KMS-11 (cell line): Measurements from ENCODE around the gene HSD11B2.

ENCODE experiments used
- H2AFZ ChIP-seq: fragments of 200-600 bp; sonication (generic); 2 replicates; pipeline ENCODE4 v1.6.1; 2016; ENCODE audit warnings: antibody characterized with exemption, mixed run types, low read depth
- H3K27ac ChIP-seq: fragments of 200-600 bp; sonication (generic); 2 replicates; pipeline ENCODE4 v1.6.1; 2016; ENCODE audit warnings: mild to moderate bottlenecking, mixed run types
- H3K27me3 ChIP-seq: fragments of 200-600 bp; sonication (generic); 2 replicates; pipeline ENCODE4 v1.6.1; 2017; ENCODE audit warnings: mild to moderate bottlenecking, low read depth, mixed run types, moderate library complexity; ENCODE audit not compliant: insufficient read depth
- H3K36me3 ChIP-seq: fragments of 200-600 bp; sonication (generic); 2 replicates; pipeline ENCODE4 v1.6.1; 2017; ENCODE audit warnings: mild to moderate bottlenecking, mixed run types; ENCODE audit not compliant: insufficient read depth
- H3K4me1 ChIP-seq: fragments of 200-600 bp; sonication (generic); 2 replicates; pipeline ENCODE4 v1.6.1; 2016; ENCODE audit warnings: mild to moderate bottlenecking, low read depth, mixed run types; ENCODE audit not compliant: poor library complexity, severe bottlenecking
- H3K4me2 ChIP-seq: fragments of 200-600 bp; sonication (generic); 2 replicates; pipeline ENCODE4 v1.7.0; 2016; ENCODE audit warnings: mild to moderate bottlenecking, mixed run types
- H3K4me3 ChIP-seq: fragments of 200-600 bp; sonication (generic); IDR thresholded peaks from 2 replicates; pipeline ENCODE4 v1.6.1; 2017; ENCODE audit warnings: low read depth, low read length, mixed read lengths; ENCODE audit not compliant: insufficient read depth
- H3K79me2 ChIP-seq: fragments of 200-600 bp; sonication (generic); 2 replicates; pipeline ENCODE4 v1.6.1; 2016; ENCODE audit warnings: low read depth, mixed run types; ENCODE audit not compliant: insufficient read depth
- H3K9ac ChIP-seq: fragments of 200-600 bp; sonication (generic); 2 replicates; pipeline ENCODE4 v1.6.1; 2016; ENCODE audit warnings: mild to moderate bottlenecking, mixed run types
- H4K20me1 ChIP-seq: fragments of 200-600 bp; sonication (generic); 2 replicates; pipeline ENCODE4 v1.6.1; 2016; ENCODE audit warnings: mild to moderate bottlenecking, mixed run types; ENCODE audit not compliant: insufficient read depth
- TF ChIP-seq, protein P1 (sequence below): fragments of 200-600 bp; sonication (generic); conservative IDR thresholded peaks from 2 replicates; pipeline ENCODE4 v1.6.1; 2017; ENCODE audit warnings: low read depth, mild to moderate bottlenecking, antibody characterized with exemption, low read length, moderate library complexity, mixed read lengths

HSD11B2 gene

GRCh38 chr16:67438098-67438791, 7.3 kb downstream of the HSD11B2 start:
- Histone ChIP-seq H2AFZ (no peak overlapping the region), H4K20me1 (no peaks in the 10 kb centered on the region), H3K4me2 (no peak overlapping the region), H3K27me3 (no peaks in the 10 kb centered on the region), H3K79me2 (no peaks in the 10 kb centered on the region), H3K4me3 (no peak overlapping the region), H3K9ac (no peak overlapping the region), H3K36me3 (no peaks in the 10 kb centered on the region), H3K4me1 (peaks cover 9% of the 10 kb centered on the region), H3K27ac (no peak overlapping the region)
- TF ChIP-seq, protein P1, sequence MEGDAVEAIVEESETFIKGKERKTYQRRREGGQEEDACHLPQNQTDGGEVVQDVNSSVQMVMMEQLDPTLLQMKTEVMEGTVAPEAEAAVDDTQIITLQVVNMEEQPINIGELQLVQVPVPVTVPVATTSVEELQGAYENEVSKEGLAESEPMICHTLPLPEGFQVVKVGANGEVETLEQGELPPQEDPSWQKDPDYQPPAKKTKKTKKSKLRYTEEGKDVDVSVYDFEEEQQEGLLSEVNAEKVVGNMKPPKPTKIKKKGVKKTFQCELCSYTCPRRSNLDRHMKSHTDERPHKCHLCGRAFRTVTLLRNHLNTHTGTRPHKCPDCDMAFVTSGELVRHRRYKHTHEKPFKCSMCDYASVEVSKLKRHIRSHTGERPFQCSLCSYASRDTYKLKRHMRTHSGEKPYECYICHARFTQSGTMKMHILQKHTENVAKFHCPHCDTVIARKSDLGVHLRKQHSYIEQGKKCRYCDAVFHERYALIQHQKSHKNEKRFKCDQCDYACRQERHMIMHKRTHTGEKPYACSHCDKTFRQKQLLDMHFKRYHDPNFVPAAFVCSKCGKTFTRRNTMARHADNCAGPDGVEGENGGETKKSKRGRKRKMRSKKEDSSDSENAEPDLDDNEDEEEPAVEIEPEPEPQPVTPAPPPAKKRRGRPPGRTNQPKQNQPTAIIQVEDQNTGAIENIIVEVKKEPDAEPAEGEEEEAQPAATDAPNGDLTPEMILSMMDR = no peak

- H3K4me3 ChIP-seq = no peak overlapping the region
- TF ChIP-seq, protein P1 = no peak
- H2AFZ ChIP-seq = no peak overlapping the region
- H4K20me1 ChIP-seq = no peaks in the 10 kb centered on the region
- H3K79me2 ChIP-seq = no peaks in the 10 kb centered on the region
- peaks cover 9% of the 10 kb centered on the region for H3K4me1 ChIP-seq
- H3K9ac ChIP-seq = no peak overlapping the region
- H3K27ac ChIP-seq = no peak overlapping the region
- no peaks in the 10 kb centered on the region for H3K27me3 ChIP-seq
- no peaks in the 10 kb centered on the region for H3K36me3 ChIP-seq
- no peak overlapping the region for H3K4me2 ChIP-seq
Observed at GRCh38 chr16:67438824-67439393, 8.0 kb downstream of the HSD11B2 start.

DNA sequence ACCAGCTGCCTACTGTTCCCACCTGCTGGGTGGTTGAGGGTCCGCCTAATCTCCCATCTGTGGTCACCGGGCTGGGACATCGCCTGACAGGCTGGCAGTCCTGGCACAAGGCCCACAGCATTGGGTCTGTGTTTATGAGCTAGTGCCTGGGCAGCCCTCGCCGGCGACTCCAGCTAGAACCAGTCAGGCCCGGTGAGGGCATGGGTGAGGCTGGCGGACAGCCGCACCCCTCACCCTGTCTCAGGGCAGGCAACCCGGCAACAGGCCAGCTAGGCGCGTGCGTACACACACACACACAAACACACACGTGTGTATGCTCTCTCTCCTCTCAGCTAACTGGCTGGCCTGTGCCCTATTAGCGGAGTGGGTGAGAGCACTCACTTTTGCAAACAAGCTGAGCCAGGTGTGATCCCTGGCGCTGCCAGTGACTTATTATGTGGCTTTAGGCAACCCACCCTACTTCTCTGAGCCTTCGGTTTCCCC, 10.4 kb downstream of the HSD11B2 start:
- H2AFZ ChIP-seq = no peak overlapping the region
- TF ChIP-seq, protein P1 = no peak
- H3K27ac ChIP-seq = no peak overlapping the region
- H3K79me2 ChIP-seq = no peaks in the 10 kb centered on the region
- H3K4me3 ChIP-seq = no peak overlapping the region
- no peak overlapping the region for H3K4me2 ChIP-seq
- H3K36me3 ChIP-seq = no peaks in the 10 kb centered on the region
- no peak overlapping the region for H3K9ac ChIP-seq
- H4K20me1 ChIP-seq = no peaks in the 10 kb centered on the region
- no peaks in the 10 kb centered on the region for H3K27me3 ChIP-seq
- H3K4me1 ChIP-seq = peaks cover 9% of the 10 kb centered on the region

- TF ChIP-seq, protein P1 = no peak
- Histone ChIP-seq H4K20me1 (no peaks in the 10 kb centered on the region), H3K4me2 (no peak overlapping the region), H3K4me3 (no peak overlapping the region), H3K9ac (no peak overlapping the region), H3K27me3 (no peaks in the 10 kb centered on the region), H2AFZ (no peak overlapping the region), H3K79me2 (no peaks in the 10 kb centered on the region), H3K36me3 (no peaks in the 10 kb centered on the region), H3K27ac (no peak overlapping the region), H3K4me1 (peaks cover 9% of the 10 kb centered on the region)
Observed at GRCh38 chr16:67441907-67442306, 11.0 kb downstream of the HSD11B2 start.
